PC-3 (cell line): ENCODE measurements around the gene OR8A1. TPM values are rescaled to one million over a fixed set of nuclear protein-coding genes. Genes with fewer than 3 reads are reported as not detected.

Experiments used
- total RNA-seq: library from RNA; depleted of rRNA; stranded (reverse); fragments of >200 nt; gene quantifications from 2 replicates; pipeline ENCODE4 v1.2.3, GENCODE V29; 2014; rRNA removed

Gene OR8A1
- total RNA-seq, 1 experiment from 2014 or later: 0.04 TPM

Other genes with a start within 250 kb of the OR8A1 start
- not detected in 2 replicates for gene OR8D2, start 249.8 kb upstream of the OR8A1 start, total RNA-seq
- not detected in 2 replicates for gene OR8B2, start 185.5 kb upstream of the OR8A1 start, total RNA-seq
- not detected in 2 replicates for gene OR8B3, start 171.0 kb upstream of the OR8A1 start, total RNA-seq
- not detected in 2 replicates for gene OR8B4, start 145.1 kb upstream of the OR8A1 start, total RNA-seq
- not detected in 2 replicates for gene OR8B8, start 124.3 kb upstream of the OR8A1 start, total RNA-seq
- gene OR8B12, start 26.3 kb upstream of the OR8A1 start, total RNA-seq: not detected in 2 replicates
- gene PANX3, start 41.4 kb downstream of the OR8A1 start, total RNA-seq: not detected in 2 replicates
- 20.6 and 21.8 TPM in 2 replicates for gene TBRG1, start 52.9 kb downstream of the OR8A1 start, total RNA-seq
- gene SIAE, start 103.7 kb downstream of the OR8A1 start, total RNA-seq: 12.8 and 17.6 TPM in 2 replicates
- 14.0 and 16.5 TPM in 2 replicates for gene SPA17, start 103.9 kb downstream of the OR8A1 start, total RNA-seq
- 15.5 and 20.3 TPM in 2 replicates for gene NRGN, start 169.9 kb downstream of the OR8A1 start, total RNA-seq
- not detected in 2 replicates for gene VSIG2, start 182.3 kb downstream of the OR8A1 start, total RNA-seq
- gene ESAM, start 192.3 kb downstream of the OR8A1 start, total RNA-seq: 10.4 and 10.8 TPM in 2 replicates
- 29.5 and 32.6 TPM in 2 replicates for gene MSANTD2, start 230.4 kb downstream of the OR8A1 start, total RNA-seq